Measurements from ENCODE around the gene TRIM3.
A peak's percentile ranks its signal among the peaks of the same experiment; 100 is the strongest.

The TRIM3 gene

DNA sequence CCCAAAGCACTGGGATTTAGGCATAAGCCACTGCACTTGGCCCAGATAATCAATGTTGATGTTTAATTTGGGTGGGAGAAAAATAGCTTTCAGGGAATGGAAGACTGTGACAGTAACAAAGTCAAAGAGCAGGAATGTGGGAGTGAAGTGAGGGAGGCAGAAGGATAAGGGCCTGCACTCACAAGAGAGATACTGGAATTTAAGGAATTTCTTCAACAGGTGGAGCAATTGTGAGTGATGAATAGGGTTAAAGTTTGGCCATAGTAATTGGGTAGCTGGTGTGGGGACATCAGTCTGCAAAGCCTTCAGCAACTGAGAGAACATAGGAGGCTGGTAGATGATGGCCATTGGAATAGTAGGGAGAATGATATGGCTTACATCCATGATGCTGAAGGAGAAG is 46.2 kb downstream of the TRIM3 start:
- POLR2A ChIA-PET: no interaction called here

DNA sequence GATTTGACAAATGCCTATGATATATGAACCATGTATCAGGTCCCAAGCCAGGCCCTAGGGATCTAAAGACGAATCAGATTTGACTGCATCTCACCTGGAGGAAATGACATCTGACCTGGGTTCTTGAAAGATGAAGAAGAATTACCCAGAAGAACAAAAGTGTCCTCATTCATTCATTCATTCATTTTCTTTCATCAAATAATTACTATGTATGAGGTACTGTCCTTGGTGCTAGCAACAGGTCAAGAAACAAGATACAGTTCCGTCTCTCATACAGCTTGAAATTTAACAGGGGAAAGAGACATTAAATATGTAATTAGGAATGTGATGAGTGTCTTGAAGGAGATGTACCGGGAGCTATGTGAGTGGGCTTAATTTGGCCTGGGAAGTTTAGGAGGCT is 53.1 kb downstream of the TRIM3 start:
- CTCF ChIA-PET: interaction anchor here (1.0 kb wide), 1 partner anchor 18 kb away, joined by 4 read pairs; no protein-coding TSS in a partner anchor
- POLR2A ChIA-PET: no interaction called here
- no peak for DNase-seq (ENCODE audit: extremely low spot score)
- TF ChIP-seq L3MBTL2 (conservative IDR thresholded peaks at IDR 0.05): no peak

More for the DNA sequence above, 46.2 kb downstream of the TRIM3 start:
- DNase-seq (ENCODE audit: extremely low spot score): no peak
- CTCF ChIA-PET: interaction anchor here (0.7 kb wide), 1 partner anchor 28 kb away, joined by 4 read pairs; no protein-coding TSS in a partner anchor
- TF ChIP-seq SP1 (IDR thresholded peaks at IDR 0.05): no peak

DNA sequence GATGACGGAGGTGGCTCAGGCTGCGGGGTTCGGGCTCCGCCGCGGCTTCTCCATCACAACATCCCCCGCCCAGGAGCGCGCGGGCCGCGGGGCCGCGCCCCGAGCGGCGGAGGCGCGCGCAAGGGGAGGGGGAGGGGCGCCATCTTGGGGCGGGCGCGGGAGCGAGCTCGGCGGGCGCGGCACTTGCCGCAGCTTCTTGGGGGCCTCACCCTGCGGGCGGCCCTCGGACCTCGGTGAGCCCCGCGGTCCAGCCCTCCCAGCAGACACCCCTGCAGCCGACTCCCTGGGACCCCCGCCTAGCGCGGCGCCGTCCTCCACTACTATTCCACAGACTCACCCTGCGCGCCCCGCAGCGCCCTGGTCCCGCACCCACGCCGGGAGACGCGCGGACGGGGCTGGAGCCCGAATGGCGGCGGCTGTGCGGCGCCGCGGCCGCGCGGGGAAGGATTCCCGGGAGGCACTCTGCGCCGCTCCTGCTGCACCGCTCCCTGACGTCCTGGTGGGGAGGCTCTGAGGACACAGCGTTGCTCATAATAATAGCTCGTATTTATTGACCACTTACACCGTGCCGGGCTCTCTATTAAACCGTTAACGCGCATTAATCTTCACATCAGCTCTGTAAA is 54.6 kb downstream of the TRIM3 start, which contains the start of gene APBB1:
Gene APBB1 (minus strand): TSS at position 86 of the 623 bp plus-strand sequence. CDS start 7,747 bp downstream, outside the sequence.
- TF ChIP-seq NFRKB (IDR thresholded peaks at IDR 0.05): no peak
- TF ChIP-seq TARDBP (IDR thresholded peaks at IDR 0.05): no peak
- TF ChIP-seq FOXK2 (IDR thresholded peaks at IDR 0.05): no peak
- no peak for TF ChIP-seq HDGF (IDR thresholded peaks at IDR 0.05; ENCODE audit: borderline replicate concordance)
- TF ChIP-seq FOXM1 (IDR thresholded peaks at IDR 0.05; ENCODE audit: borderline replicate concordance): no peak
- TF ChIP-seq ARNT (IDR thresholded peaks at IDR 0.05): no peak
- TF ChIP-seq SUZ12 (IDR thresholded peaks at IDR 0.05): no peak
- TF ChIP-seq L3MBTL2 (conservative IDR thresholded peaks at IDR 0.05): no peak
- TF ChIP-seq, protein P1, sequence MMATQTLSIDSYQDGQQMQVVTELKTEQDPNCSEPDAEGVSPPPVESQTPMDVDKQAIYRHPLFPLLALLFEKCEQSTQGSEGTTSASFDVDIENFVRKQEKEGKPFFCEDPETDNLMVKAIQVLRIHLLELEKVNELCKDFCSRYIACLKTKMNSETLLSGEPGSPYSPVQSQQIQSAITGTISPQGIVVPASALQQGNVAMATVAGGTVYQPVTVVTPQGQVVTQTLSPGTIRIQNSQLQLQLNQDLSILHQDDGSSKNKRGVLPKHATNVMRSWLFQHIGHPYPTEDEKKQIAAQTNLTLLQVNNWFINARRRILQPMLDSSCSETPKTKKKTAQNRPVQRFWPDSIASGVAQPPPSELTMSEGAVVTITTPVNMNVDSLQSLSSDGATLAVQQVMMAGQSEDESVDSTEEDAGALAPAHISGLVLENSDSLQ (IDR thresholded peaks at IDR 0.05): no peak
- no peak for TF ChIP-seq CTBP1 (IDR thresholded peaks at IDR 0.05; ENCODE audit: borderline replicate concordance)
- no peak for TF ChIP-seq FOXA1 (IDR thresholded peaks at IDR 0.05)
- no peak for TF ChIP-seq ELF4 (IDR thresholded peaks at IDR 0.05)
- ChIA-PET CTCF (interaction anchor here (0.7 to 1.5 kb wide), 3 partner anchors 24 to 322 kb away, joined by 3 to 5 read pairs (median 3); no protein-coding TSS in a partner anchor), POLR2A (interaction anchor here (0.6 to 2.2 kb wide), 23 partner anchors 9 to 185 kb away, joined by 3 to 28 read pairs (median 7); partner anchors contain the start of genes ARFIP2, HPX, SMPD1 and TIMM10B)
- DNase-seq (ENCODE audit: extremely low spot score): peak; percentile 86

DNA sequence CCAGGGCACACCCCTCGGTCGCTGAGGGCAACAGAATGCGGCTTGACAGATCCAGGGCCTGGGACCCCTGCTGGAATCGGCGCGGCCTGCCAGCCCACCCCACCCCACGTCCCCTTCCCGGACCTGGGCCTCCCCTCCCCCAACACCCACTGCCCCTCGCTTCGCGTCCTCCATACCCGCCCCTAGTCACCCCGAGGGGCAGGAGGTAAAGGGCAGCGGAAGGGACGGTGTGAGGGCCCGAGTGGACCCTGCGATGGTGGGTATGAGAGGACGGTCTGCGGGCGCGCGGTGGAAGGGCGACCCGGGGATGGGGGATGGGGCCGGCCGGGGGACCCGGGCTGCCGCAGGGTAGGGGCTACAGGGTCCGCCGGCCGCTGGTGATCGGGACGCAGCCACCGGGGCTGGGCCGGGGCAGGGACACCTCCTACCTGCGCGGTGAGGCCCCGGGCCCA is 55.2 kb downstream of the TRIM3 start:
- peak; percentile 39 for DNase-seq (ENCODE audit: extremely low spot score)
- POLR2A ChIA-PET: interaction anchor here (0.6 to 2.2 kb wide), 20 partner anchors 8 to 186 kb away, joined by 3 to 28 read pairs (median 8); partner anchors contain the start of genes ARFIP2, HPX, SMPD1 and TIMM10B
- CTCF ChIA-PET: no interaction called here
- TF ChIP-seq FOXM1 (IDR thresholded peaks at IDR 0.05; ENCODE audit: borderline replicate concordance) (no peak), SUZ12 (IDR thresholded peaks at IDR 0.05) (no peak), L3MBTL2 (conservative IDR thresholded peaks at IDR 0.05) (no peak), SP1 (IDR thresholded peaks at IDR 0.05) (no peak), FOXK2 (IDR thresholded peaks at IDR 0.05) (no peak), ARNT (IDR thresholded peaks at IDR 0.05) (no peak), LEF1 (IDR thresholded peaks at IDR 0.05; ENCODE audit: borderline replicate concordance) (no peak), ELF4 (IDR thresholded peaks at IDR 0.05) (no peak), ZNF384 (IDR thresholded peaks at IDR 0.05) (no peak), FOXA1 (IDR thresholded peaks at IDR 0.05) (no peak), BHLHE40 (IDR thresholded peaks at IDR 0.05; ENCODE audit: borderline replicate concordance) (no peak), HDGF (IDR thresholded peaks at IDR 0.05; ENCODE audit: borderline replicate concordance) (no peak), NFRKB (IDR thresholded peaks at IDR 0.05) (no peak), CTBP1 (IDR thresholded peaks at IDR 0.05; ENCODE audit: borderline replicate concordance) (no peak), TARDBP (IDR thresholded peaks at IDR 0.05) (no peak)
- TF ChIP-seq, protein P1 (IDR thresholded peaks at IDR 0.05): no peak

DNA sequence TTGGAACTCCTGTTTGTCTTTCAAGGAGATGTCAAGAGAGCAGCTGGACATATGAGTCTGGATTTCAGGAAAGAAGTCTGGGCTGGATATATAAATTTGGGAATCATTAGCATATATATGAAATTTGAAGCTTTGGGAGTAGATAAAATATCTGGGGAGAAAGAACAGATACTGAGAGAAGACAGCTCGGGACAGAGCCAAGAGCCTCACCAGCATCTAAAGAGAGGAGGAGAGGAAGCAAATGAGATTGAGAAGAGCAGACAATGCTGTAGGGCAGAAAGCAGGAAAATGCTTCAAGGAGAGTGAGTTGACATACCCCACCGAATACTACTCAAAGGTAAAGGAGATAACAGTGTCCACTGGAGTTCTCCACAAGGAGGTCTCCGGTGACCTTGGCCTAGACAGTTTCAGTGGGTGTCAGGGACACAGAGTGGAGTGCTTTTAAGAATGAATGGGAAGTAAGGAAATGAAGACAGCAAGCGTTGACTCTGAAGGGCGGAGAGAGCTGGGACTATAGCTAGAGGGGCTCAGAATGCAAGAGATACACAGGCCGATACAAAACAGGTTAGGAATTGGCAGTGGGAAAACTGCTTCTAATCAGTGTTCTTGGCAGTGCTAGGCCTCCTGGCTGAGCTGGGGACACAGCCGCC is 55.7 kb downstream of the TRIM3 start:
- no peak for DNase-seq (ENCODE audit: extremely low spot score)
- POLR2A ChIA-PET: interaction anchor here (0.9 to 2.2 kb wide), 5 partner anchors 12 to 186 kb away, joined by 4 to 19 read pairs (median 9); no protein-coding TSS in a partner anchor
- TF ChIP-seq ARNT (IDR thresholded peaks at IDR 0.05): no peak
- no peak for TF ChIP-seq FOXA1 (IDR thresholded peaks at IDR 0.05)
- TF ChIP-seq ELF4 (IDR thresholded peaks at IDR 0.05): no peak
- no peak for TF ChIP-seq LEF1 (IDR thresholded peaks at IDR 0.05; ENCODE audit: borderline replicate concordance)
- TF ChIP-seq, protein P1 (IDR thresholded peaks at IDR 0.05): no peak
- TF ChIP-seq FOXM1 (IDR thresholded peaks at IDR 0.05; ENCODE audit: borderline replicate concordance): no peak
- TF ChIP-seq ZNF384 (IDR thresholded peaks at IDR 0.05): no peak
- no peak for TF ChIP-seq BHLHE40 (IDR thresholded peaks at IDR 0.05; ENCODE audit: borderline replicate concordance)
- TF ChIP-seq TARDBP (IDR thresholded peaks at IDR 0.05): no peak
- no peak for TF ChIP-seq SP1 (IDR thresholded peaks at IDR 0.05)
- TF ChIP-seq FOXK2 (IDR thresholded peaks at IDR 0.05): no peak
- TF ChIP-seq HDGF (IDR thresholded peaks at IDR 0.05; ENCODE audit: borderline replicate concordance): no peak
- TF ChIP-seq CTBP1 (IDR thresholded peaks at IDR 0.05; ENCODE audit: borderline replicate concordance): no peak
- no peak for TF ChIP-seq NFRKB (IDR thresholded peaks at IDR 0.05)
- no peak for TF ChIP-seq L3MBTL2 (conservative IDR thresholded peaks at IDR 0.05)
- TF ChIP-seq SUZ12 (IDR thresholded peaks at IDR 0.05): no peak
- CTCF ChIA-PET: no interaction called here

DNA sequence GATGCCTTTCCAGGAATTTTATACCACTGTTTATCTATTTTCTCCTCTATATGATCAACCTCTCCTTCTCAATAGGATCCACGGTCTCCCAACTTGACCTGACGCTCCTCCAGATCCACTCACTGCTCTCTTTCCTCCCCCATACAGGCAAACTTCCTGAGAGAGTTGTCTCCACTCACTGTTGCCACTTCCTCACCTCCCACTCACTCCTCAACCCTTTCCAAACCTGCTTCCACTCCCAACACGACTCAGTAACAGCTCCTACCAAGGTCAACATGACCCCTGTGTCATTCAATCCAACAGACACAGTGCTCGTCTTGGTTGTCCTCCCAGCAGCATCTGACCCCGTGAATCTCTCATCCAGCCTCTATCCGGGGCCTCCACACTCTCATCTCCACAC is 57.9 kb downstream of the TRIM3 start:
- TF ChIP-seq, protein P1 (IDR thresholded peaks at IDR 0.05): no peak
- DNase-seq (ENCODE audit: extremely low spot score): no peak
- ChIA-PET CTCF (no interaction called here), POLR2A (no interaction called here)

All from HEK293T (cell line).